H1 (cell line): ENCODE data around the gene CNTD1. TPM values are rescaled to one million over a fixed set of nuclear protein-coding genes. Genes with fewer than 3 reads are reported as not detected.

Experiments
- CTCF ChIA-PET: fragments of 300-600 bp; sonication (Branson Sonifier 250); formaldehyde crosslinking; loops from one replicate; lab custom pipeline; 2021; ENCODE audit not compliant: partially characterized antibody; lab: Charles Lee
- POLR2A ChIA-PET: fragments of 300-600 bp; sonication (Branson Sonifier 250); formaldehyde crosslinking; loops from one replicate; lab custom pipeline; 2021; ENCODE audit warnings: inconsistent platforms; ENCODE audit not compliant: partially characterized antibody; lab: Charles Lee
- DNase-seq, 2 experiments: peaks; one replicate each; pipeline versions ENCODE4 v3.0.0 to v3.0.0-alpha.2; 2010 to 2022; ENCODE audit warnings: low spot score in 2 of 2, low read depth in 1 of 2, mixed read lengths in 1 of 2
- FAIRE-seq: peaks from 2 replicates; lab custom pipeline; 2011; peaks lifted over from hg19 to GRCh38; lab: Jason Lieb, UNC
- H2AFZ ChIP-seq: 2 replicates; pipeline ENCODE4 v1.8.1; 2012; ENCODE audit warnings: low read length, inconsistent platforms
- H2AK5ac ChIP-seq: 2 replicates; pipeline ENCODE4 v1.6.1; 2013; ENCODE audit warnings: low read depth, low read length
- H2BK120ac ChIP-seq: replicated peaks from 2 replicates; pipeline ENCODE3; 2013; ENCODE audit warnings: low read depth, low read length, inconsistent platforms
- H2BK12ac ChIP-seq: 2 replicates; pipeline ENCODE4 v1.6.1; 2013; ENCODE audit warnings: low read depth, low read length
- H2BK15ac ChIP-seq: 2 replicates; pipeline ENCODE4 v1.6.1; 2013; ENCODE audit warnings: low read length
- H2BK20ac ChIP-seq: 2 replicates; pipeline ENCODE4 v1.6.1; 2013; ENCODE audit warnings: low read length
- H2BK5ac ChIP-seq: 2 replicates; pipeline ENCODE4 v1.6.1; 2013; ENCODE audit warnings: low read depth, low read length
- H3K14ac ChIP-seq: 2 replicates; pipeline ENCODE4 v1.6.1; 2013; ENCODE audit warnings: inconsistent platforms; ENCODE audit not compliant: insufficient read length
- H3K18ac ChIP-seq: 2 replicates; pipeline ENCODE4 v1.6.1; 2013; ENCODE audit warnings: low read length; ENCODE audit errors: extremely low read depth
- H3K23ac ChIP-seq: 2 replicates; pipeline ENCODE4 v1.6.1; 2013; ENCODE audit warnings: inconsistent platforms; ENCODE audit not compliant: insufficient read length
- H3K23me2 ChIP-seq: 2 replicates; pipeline ENCODE4 v1.6.1; 2013; ENCODE audit warnings: low read depth, low read length
- H3K27ac ChIP-seq: 2 replicates; pipeline ENCODE4 v1.6.1; 2011; ENCODE audit warnings: low read depth, low read length, inconsistent platforms
- H3K27me3 ChIP-seq, 4 experiments: replicated peaks in 1 of 4; 1 replicate in 1 of 4; 2 replicates in 3 of 4; pipeline versions ENCODE4 v1.6.1 to v1.8.1; 2011 to 2013; ENCODE audit warnings: low read length in 3 of 4, mild to moderate bottlenecking in 3 of 4, inconsistent platforms in 2 of 4, mixed read lengths in 2 of 4, moderate library complexity in 1 of 4; ENCODE audit not compliant: control insufficient read depth in 3 of 4, insufficient read depth in 3 of 4; ENCODE audit errors: extremely low read depth in 1 of 4
- H3K36me3 ChIP-seq, 4 experiments: 2 replicates each; pipeline versions ENCODE4 v1.6.1 to v1.8.1; 2011 to 2013; ENCODE audit warnings: mild to moderate bottlenecking in 4 of 4, low read length in 3 of 4, moderate library complexity in 2 of 4, control low read depth in 1 of 4, inconsistent platforms in 1 of 4; ENCODE audit not compliant: insufficient read depth in 4 of 4, control insufficient read depth in 2 of 4
- H3K4ac ChIP-seq: replicated peaks from 2 replicates; pipeline ENCODE3; 2013; ENCODE audit warnings: low read length, low read depth, mixed read lengths, inconsistent platforms; ENCODE audit not compliant: insufficient read length
- H3K4me1 ChIP-seq, 4 experiments: replicated peaks in 1 of 4; 1 replicate in 1 of 4; 2 replicates in 3 of 4; pipeline versions ENCODE4 v1.6.1 to v1.8.1; 2011 to 2013; ENCODE audit warnings: low read length in 3 of 4, inconsistent platforms in 2 of 4, mixed read lengths in 1 of 4; ENCODE audit not compliant: insufficient read depth in 4 of 4, control insufficient read depth in 3 of 4
- H3K4me2 ChIP-seq, 2 experiments: 2 replicates each; pipeline versions ENCODE4 v1.6.1 to v1.8.1; 2011 to 2013; ENCODE audit warnings: low read depth in 2 of 2, low read length in 2 of 2, control low read depth in 1 of 2, inconsistent platforms in 1 of 2, mild to moderate bottlenecking in 1 of 2; ENCODE audit not compliant: insufficient read depth in 1 of 2
- H3K4me3 ChIP-seq, 4 experiments: fragments of 200-600, 300-600 bp in 1 of 4; sonication (generic), shearing (Covaris generic), sonication (Bioruptor Twin) in 1 of 4; 2 replicates each; pipeline versions ENCODE4 v1.5.1 to v1.8.1; 2011 to 2016; ENCODE audit warnings: low read length in 4 of 4, low read depth in 3 of 4, control low read depth in 2 of 4, inconsistent platforms in 2 of 4, mild to moderate bottlenecking in 2 of 4, mixed read lengths in 1 of 4, moderate library complexity in 1 of 4; ENCODE audit not compliant: insufficient read depth in 2 of 4; ENCODE audit errors: extremely low read depth in 1 of 4
- H3K56ac ChIP-seq: replicated peaks from 2 replicates; pipeline ENCODE3; 2013; ENCODE audit warnings: low read depth, mild to moderate bottlenecking, mixed read lengths, low read length, inconsistent platforms; ENCODE audit not compliant: insufficient read length
- H3K79me1 ChIP-seq: 2 replicates; pipeline ENCODE4 v1.6.1; 2013; ENCODE audit warnings: low read depth, low read length, control low read depth
- H3K79me2 ChIP-seq, 2 experiments: 2 replicates each; pipeline versions ENCODE4 v1.6.1 to v1.8.1; 2012 to 2013; ENCODE audit warnings: low read length in 2 of 2, mild to moderate bottlenecking in 2 of 2, inconsistent platforms in 1 of 2; ENCODE audit not compliant: insufficient read depth in 2 of 2, control insufficient read depth in 1 of 2
- H3K9ac ChIP-seq, 4 experiments: replicated peaks in 1 of 4; 1 replicate in 1 of 4; 2 replicates in 3 of 4; pipeline versions ENCODE4 v1.6.1 to v1.8.1; 2011 to 2013; ENCODE audit warnings: low read depth in 3 of 4, low read length in 3 of 4, control low read depth in 2 of 4, mild to moderate bottlenecking in 2 of 4, moderate library complexity in 2 of 4, inconsistent platforms in 1 of 4; ENCODE audit errors: extremely low read depth in 1 of 4
- H3K9me3 ChIP-seq, 2 experiments: 2 replicates each; pipeline versions ENCODE4 v1.6.1 to v1.8.1; 2012 to 2013; ENCODE audit warnings: mild to moderate bottlenecking in 2 of 2, moderate library complexity in 2 of 2, control low read depth in 1 of 2, inconsistent platforms in 1 of 2, low read depth in 1 of 2, low read length in 1 of 2, mixed read lengths in 1 of 2; ENCODE audit not compliant: insufficient read depth in 2 of 2
- H4K20me1 ChIP-seq, 2 experiments: replicated peaks in 1 of 2; 2 replicates each; pipeline versions ENCODE3 to v1.8.1; 2011 to 2013; ENCODE audit warnings: inconsistent platforms in 2 of 2, low read length in 2 of 2, mild to moderate bottlenecking in 1 of 2; ENCODE audit not compliant: insufficient read depth in 2 of 2, control insufficient read depth in 1 of 2
- H4K5ac ChIP-seq: 2 replicates; pipeline ENCODE4 v1.6.1; 2013; ENCODE audit warnings: low read length, low read depth, mixed read lengths, inconsistent platforms; ENCODE audit not compliant: insufficient read length
- H4K8ac ChIP-seq: 2 replicates; pipeline ENCODE4 v1.8.0; 2013; ENCODE audit warnings: mild to moderate bottlenecking, moderate library complexity, low read length, inconsistent platforms; ENCODE audit not compliant: insufficient read depth; ENCODE audit errors: extremely low read depth
- H4K91ac ChIP-seq: replicated peaks from 2 replicates; pipeline ENCODE3; 2013; ENCODE audit warnings: low read length, mixed read lengths, inconsistent platforms; ENCODE audit not compliant: insufficient read length
- ATF3 ChIP-seq: IDR thresholded peaks from 2 replicates; pipeline ENCODE4 v1.6.1; 2011; ENCODE audit warnings: low read depth, mild to moderate bottlenecking, low read length; ENCODE audit not compliant: insufficient read depth
- BCL11A ChIP-seq, 2 experiments: IDR thresholded peaks; one replicate each; pipeline ENCODE4 v1.6.1; 2011; ENCODE audit warnings: low read depth in 2 of 2, low read length in 2 of 2, mild to moderate bottlenecking in 2 of 2
- FOSL1 ChIP-seq: IDR thresholded peaks from 2 replicates; pipeline ENCODE4 v1.6.1; 2011; ENCODE audit warnings: mild to moderate bottlenecking, low read depth, low read length, moderate library complexity; ENCODE audit not compliant: insufficient read depth
- MAFK ChIP-seq: IDR thresholded peaks from 2 replicates; pipeline ENCODE4 v1.6.1; 2012; ENCODE audit warnings: low read depth, mild to moderate bottlenecking, improper control_type of control experiment, low read length
- PHF8 ChIP-seq: fragments of 200-600 bp; sonication (generic); conservative IDR thresholded peaks from 2 replicates; pipeline ENCODE4 v1.7.1; 2012; ENCODE audit warnings: low read depth, mild to moderate bottlenecking, inconsistent platforms, low read length, moderate library complexity
- POLR2AphosphoS5 ChIP-seq: IDR thresholded peaks from 2 replicates; pipeline ENCODE4 v1.6.1; 2011; ENCODE audit warnings: low read depth, low read length
- TCF12 ChIP-seq: IDR thresholded peaks from 2 replicates; pipeline ENCODE4 v1.6.1; 2011; ENCODE audit warnings: low read depth, mild to moderate bottlenecking, low read length
- WGBS, 2 experiments: shearing (Covaris generic) in 1 of 2; methylation state at CpG; one replicate each; pipeline versions ENCODE4 v1.1.6 to v1.1.7; 2013 to 2015; ENCODE audit warnings: low lambda C conversion rate in 2 of 2, mixed read lengths in 2 of 2, inconsistent platforms in 1 of 2, low coverage in 1 of 2, missing lambda C conversion rate in 1 of 2; ENCODE audit not compliant: insufficient replicate concordance in 2 of 2, insufficient coverage in 1 of 2, insufficient read length in 1 of 2; ENCODE audit errors: extremely low coverage in 1 of 2, missing lambda C conversion rate in 1 of 2; 5-methylcytosine and 5-hydroxymethylcytosine counted together
- polyA plus RNA-seq, 7 experiments: library from polyadenylated mRNA; depleted of rRNA in 3 of 7; stranded (reverse) in 5 of 7; unstranded in 2 of 7; fragments of >200 nt in 5 of 7; fragments of 200-250 nt in 2 of 7; gene quantifications; 1 replicate in 5 of 7; 2 replicates in 1 of 7; 4 replicates in 1 of 7; pipeline versions ENCODE4 v1.2.1 to v1.2.3, GENCODE V29; 2011 to 2013; ENCODE audit warnings: missing spikeins in 2 of 7, mixed read lengths in 2 of 7
- total RNA-seq: library from RNA; stranded (reverse); fragmentation: NEBNext Ultra II Directional; extraction: Animal tissue kit (Norgen Biotek cat#: 25700); gene quantifications from 2 replicates; pipeline ENCODE4 v1.2.1, GENCODE V29; 2021

Gene CNTD1
- total and polyA plus RNA-seq, 2 of the 8 experiments (the other 6 are each of a cell fraction or from before 2014, with no cell fraction given): not detected

- H3K36me3 ChIP-seq: no peaks in the 10 kb centered on the region
- H3K18ac ChIP-seq: no peak overlapping the region
- no peak overlapping the region for H3K4me2 ChIP-seq
- no peak for DNase-seq
- H4K8ac ChIP-seq: no peak overlapping the region
- peaks cover 5% of the 10 kb centered on the region; the same call in 1 of the 2 replicates for H3K79me1 ChIP-seq
- no peak overlapping the region for H2BK20ac ChIP-seq
- H2AK5ac ChIP-seq: no peak overlapping the region
- TF ChIP-seq PHF8: no peak
- TF ChIP-seq ATF3: no peak
- no peak for TF ChIP-seq BCL11A (IDR thresholded peaks at IDR 0.05; ENCODE audit: low read depth in 2 of 2, low read length in 2 of 2)
- TF ChIP-seq FOSL1: no peak
- TF ChIP-seq TCF12: no peak
- no peak for TF ChIP-seq POLR2AphosphoS5
- no peak for TF ChIP-seq MAFK
- TF ChIP-seq, all 59 proteins: peak for 0
- Histone ChIP-seq H4K5ac (no peak overlapping the region), H2BK120ac (no peak overlapping the region), H3K23me2 (peaks cover 5% of the 10 kb centered on the region), H4K91ac (no peak overlapping the region), H3K4me1 (peaks cover 0 to 2% (median 0%) of the 10 kb centered on the region in 4 experiments; a peak in 3 of 7 replicates), H3K27me3 (no peaks in the 10 kb centered on the region), H3K79me2 (peaks cover 0 to 8% of the 10 kb centered on the region in 2 experiments; a peak in 2 of 4 replicates), H2BK12ac (no peak overlapping the region), H3K14ac (no peak overlapping the region), H3K4ac (no peak overlapping the region), H2AFZ (no peak overlapping the region), H3K4me3 (no peak overlapping the region), H2BK5ac (no peak overlapping the region), H3K27ac (no peak overlapping the region), H3K23ac (no peak overlapping the region), H3K9me3 (no peaks in the 10 kb centered on the region), H3K56ac (no peak overlapping the region), H2BK15ac (no peak overlapping the region), H4K20me1 (no peaks in the 10 kb centered on the region), H3K9ac (no peak overlapping the region)
- CTCF ChIA-PET: interaction anchor here (1.5 kb wide), 1 partner anchor 21 kb away, joined by 3 read pairs; no protein-coding TSS in a partner anchor
- WGBS, 2 experiments: 86% methylated on average over 1 of the region's 1 CpG; no CpG with 5 or more reads in 1 of the 2 experiments
- POLR2A ChIA-PET: no interaction called here
- no peak for FAIRE-seq
Measured at GRCh38 chr17:42827472-42827871, 28.8 kb downstream of the CNTD1 start.
